RWPE2 (cell line): ENCODE results near the gene SEMA4A.

Experiments used
- ATAC-seq: fragments of 200-7000 bp; cut with Tn5 transposase; 3 replicates; pipeline ENCODE4 v1.9.1; 2021; ENCODE audit warnings: low read depth
- DNase-seq: peaks from one replicate; pipeline ENCODE4 v3.0.0-alpha.2; 2020; ENCODE audit warnings: low spot score
- H3K27ac ChIP-seq: fragments of 450-650 bp; 2 replicates; pipeline ENCODE4 v1.5.1; 2017; ENCODE audit warnings: mild to moderate bottlenecking; ENCODE audit not compliant: poor library complexity, severe bottlenecking
- H3K27me3 ChIP-seq: fragments of 250-450 bp; sonication (Bioruptor Pico); 2 replicates; pipeline ENCODE4 v1.5.1; 2021; ENCODE audit warnings: mild to moderate bottlenecking, moderate library complexity; ENCODE audit not compliant: insufficient read depth, poor library complexity, severe bottlenecking
- H3K36me3 ChIP-seq: fragments of 250-450 bp; sonication (Bioruptor Pico); 2 replicates; pipeline ENCODE4 v1.5.1; 2020; ENCODE audit warnings: low read depth, mild to moderate bottlenecking, moderate library complexity
- H3K4me1 ChIP-seq: fragments of 250-450 bp; sonication (Bioruptor Pico); 2 replicates; pipeline ENCODE4 v1.5.1; 2021; ENCODE audit warnings: mild to moderate bottlenecking, moderate library complexity; ENCODE audit not compliant: insufficient read depth, poor library complexity, severe bottlenecking
- H3K4me3 ChIP-seq: fragments of 250-450 bp; sonication (Bioruptor Pico); 2 replicates; pipeline ENCODE4 v1.5.1; 2021; ENCODE audit warnings: mild to moderate bottlenecking, moderate library complexity; ENCODE audit not compliant: severe bottlenecking
- H3K9me3 ChIP-seq: fragments of 250-450 bp; sonication (Bioruptor Pico); 2 replicates; pipeline ENCODE4 v1.5.1; 2021; ENCODE audit warnings: mild to moderate bottlenecking, moderate library complexity; ENCODE audit not compliant: severe bottlenecking
- CTCF ChIP-seq: fragments of 450-650 bp; IDR thresholded peaks from one replicate; pipeline ENCODE4 v1.5.1; 2017; ENCODE audit warnings: mild to moderate bottlenecking, moderate library complexity; ENCODE audit not compliant: poor library complexity, severe bottlenecking

SEMA4A gene

DNA sequence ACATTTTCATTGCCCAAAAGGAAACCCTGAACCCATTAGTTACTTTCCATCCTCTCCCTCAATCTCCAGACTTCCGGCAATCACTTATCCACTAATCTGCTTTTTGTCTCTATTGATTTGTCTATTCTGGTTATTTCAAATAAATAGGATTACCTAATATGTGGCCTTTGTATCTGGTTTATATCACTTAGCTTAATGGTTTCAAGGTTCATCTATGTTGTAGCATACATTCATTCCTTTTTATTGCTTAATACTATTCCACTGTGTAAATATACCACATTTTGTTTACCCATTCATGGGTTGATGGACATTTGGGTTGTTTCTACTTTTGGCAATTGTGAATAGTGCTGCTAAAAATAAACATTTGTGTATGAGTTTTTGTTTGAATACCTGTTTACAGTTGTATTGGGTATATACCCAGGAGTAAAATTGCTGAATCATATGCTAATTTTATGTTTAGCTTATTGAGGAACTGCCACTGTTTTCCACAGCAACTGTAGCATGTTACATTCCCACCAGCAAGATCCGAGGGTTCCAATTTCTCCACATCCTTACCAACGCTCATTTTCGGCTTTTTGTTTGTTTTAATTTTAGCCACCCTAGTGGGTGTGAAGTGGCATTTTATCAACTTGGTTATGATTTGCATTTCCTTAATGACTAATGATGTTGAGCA lies 38.0 kb downstream of the SEMA4A start:
- H3K4me3 ChIP-seq: no peak overlapping the region
- DNase-seq: no peak
- TF ChIP-seq CTCF: no peak
- no peaks in the 10 kb centered on the region for H3K9me3 ChIP-seq
- H3K27me3 ChIP-seq: no peaks in the 10 kb centered on the region
- ATAC-seq: no peak
- no peak overlapping the region for H3K27ac ChIP-seq
- H3K36me3 ChIP-seq: peaks cover 7% of the 10 kb centered on the region; the same call in 1 of the 2 replicates
- peaks cover 4% of the 10 kb centered on the region for H3K4me1 ChIP-seq

DNA sequence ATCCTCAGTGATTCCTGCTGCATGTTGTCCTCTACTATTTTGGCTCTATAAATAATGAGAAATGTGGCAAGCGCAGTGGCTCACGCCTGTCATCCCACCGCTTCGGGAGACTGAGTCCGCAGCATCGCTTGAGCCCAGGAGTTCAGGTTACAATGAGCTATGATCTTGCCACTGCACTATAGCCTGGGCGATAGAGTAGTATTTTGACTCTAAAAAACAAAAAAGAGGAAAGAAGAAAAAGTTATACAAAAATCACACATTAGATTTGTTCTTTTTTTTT lies 39.8 kb downstream of the SEMA4A start:
- Histone ChIP-seq H3K27ac (peak overlapping the region; percentile 48), H3K9me3 (no peaks in the 10 kb centered on the region), H3K4me3 (peak overlapping the region; percentile 73), H3K27me3 (no peaks in the 10 kb centered on the region), H3K36me3 (peaks cover 7% of the 10 kb centered on the region; the same call in 1 of the 2 replicates), H3K4me1 (peaks cover 4% of the 10 kb centered on the region)
- ATAC-seq (no peak), DNase-seq (no peak)
- no peak for TF ChIP-seq CTCF

- Histone ChIP-seq H3K4me3 (peak within 1 kb of the TSS; percentile 73), H3K27ac (peak within 1 kb of the TSS; percentile 48), H3K36me3 (peaks cover 7% of the 10 kb centered on the region; the same call in 1 of the 2 replicates), H3K4me1 (peaks cover 4% of the 10 kb centered on the region), H3K9me3 (no peaks in the 10 kb centered on the region), H3K27me3 (no peaks in the 10 kb centered on the region)
- ATAC-seq (peak; percentile 98), DNase-seq (peak; percentile 93)
- peak; percentile 40 for TF ChIP-seq CTCF
These were observed 40.3 kb downstream of the SEMA4A start, which contains the start of gene SLC25A44 for GRCh38 chr1:156193488-156194299. Gene SLC25A44, plus strand, starts transcription at chr1:156194104. Its CDS starts 5,744 bp downstream, at chr1:156199848.

GRCh38 chr1:156194300-156194652 lies 40.9 kb downstream of the SEMA4A start:
- no peaks in the 10 kb centered on the region for H3K27me3 ChIP-seq
- H3K27ac ChIP-seq: peak overlapping the region; percentile 48
- peak overlapping the region; percentile 73 for H3K4me3 ChIP-seq
- peaks cover 7% of the 10 kb centered on the region; the same call in 1 of the 2 replicates for H3K36me3 ChIP-seq
- H3K9me3 ChIP-seq: no peaks in the 10 kb centered on the region
- DNase-seq (no peak), ATAC-seq (no peak)
- TF ChIP-seq CTCF: no peak
- peaks cover 4% of the 10 kb centered on the region for H3K4me1 ChIP-seq

GRCh38 chr1:156195853-156196252 lies 42.5 kb downstream of the SEMA4A start:
- ATAC-seq (no peak), DNase-seq (no peak)
- Histone ChIP-seq H3K27me3 (no peaks in the 10 kb centered on the region), H3K27ac (no peak overlapping the region), H3K4me3 (no peak overlapping the region), H3K36me3 (peaks cover 13% of the 10 kb centered on the region), H3K4me1 (peaks cover 4% of the 10 kb centered on the region), H3K9me3 (no peaks in the 10 kb centered on the region)
- TF ChIP-seq CTCF: no peak
